H1 (cell line): Measurements from ENCODE around the gene MSI2. TPM values are rescaled to one million over a fixed set of nuclear protein-coding genes. Genes with fewer than 3 reads are reported as not detected.

Experiments used
- polyA plus RNA-seq, 7 experiments: library from polyadenylated mRNA; depleted of rRNA in 3 of 7; stranded (reverse) in 5 of 7; unstranded in 2 of 7; fragments of >200 nt in 5 of 7; fragments of 200-250 nt in 2 of 7; gene quantifications; 1 replicate in 5 of 7; 2 replicates in 1 of 7; 4 replicates in 1 of 7; pipeline versions ENCODE4 v1.2.1 to v1.2.3, GENCODE V29; 2011 to 2013; ENCODE audit warnings: missing spikeins in 2 of 7, mixed read lengths in 2 of 7
- total RNA-seq: library from RNA; stranded (reverse); fragmentation: NEBNext Ultra II Directional; extraction: Animal tissue kit (Norgen Biotek cat#: 25700); gene quantifications from 2 replicates; pipeline ENCODE4 v1.2.1, GENCODE V29; 2021
- TF ChIP-seq, protein P1 (sequence below): fragments of 300-600 bp; sonication (generic); IDR thresholded peaks from 2 replicates; pipeline ENCODE4 v1.7.1; 2012; ENCODE audit warnings: low read length, moderate library complexity, mild to moderate bottlenecking, inconsistent platforms; ENCODE audit not compliant: insufficient replicate concordance

The MSI2 gene
- total and polyA plus RNA-seq, 2 of the 8 experiments (the other 6 are each of a cell fraction or from before 2014, with no cell fraction given), result 36.7 to 80.6 TPM

DNA sequence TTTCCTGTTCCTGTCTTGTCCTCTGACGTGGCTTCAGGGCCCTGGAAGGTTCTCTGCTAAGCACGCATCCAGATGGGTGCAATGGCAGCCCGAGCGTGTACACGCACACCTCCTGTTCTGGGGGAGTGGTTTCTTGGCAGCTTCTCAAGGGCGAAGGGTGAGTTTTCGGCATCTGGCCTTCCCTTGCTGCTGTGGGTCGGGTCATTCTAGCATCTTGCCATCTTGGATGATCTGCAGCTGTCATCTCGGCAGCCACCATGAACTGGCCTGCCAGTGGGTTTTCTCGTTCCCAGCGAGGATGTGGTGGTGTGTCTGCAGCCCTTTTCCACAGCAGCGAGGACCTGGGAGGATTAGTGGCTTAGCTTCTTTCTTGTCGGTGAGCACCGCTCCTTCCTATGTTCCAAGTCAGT is 10.6 kb downstream of the MSI2 start (continued):
- TF ChIP-seq, protein P1, sequence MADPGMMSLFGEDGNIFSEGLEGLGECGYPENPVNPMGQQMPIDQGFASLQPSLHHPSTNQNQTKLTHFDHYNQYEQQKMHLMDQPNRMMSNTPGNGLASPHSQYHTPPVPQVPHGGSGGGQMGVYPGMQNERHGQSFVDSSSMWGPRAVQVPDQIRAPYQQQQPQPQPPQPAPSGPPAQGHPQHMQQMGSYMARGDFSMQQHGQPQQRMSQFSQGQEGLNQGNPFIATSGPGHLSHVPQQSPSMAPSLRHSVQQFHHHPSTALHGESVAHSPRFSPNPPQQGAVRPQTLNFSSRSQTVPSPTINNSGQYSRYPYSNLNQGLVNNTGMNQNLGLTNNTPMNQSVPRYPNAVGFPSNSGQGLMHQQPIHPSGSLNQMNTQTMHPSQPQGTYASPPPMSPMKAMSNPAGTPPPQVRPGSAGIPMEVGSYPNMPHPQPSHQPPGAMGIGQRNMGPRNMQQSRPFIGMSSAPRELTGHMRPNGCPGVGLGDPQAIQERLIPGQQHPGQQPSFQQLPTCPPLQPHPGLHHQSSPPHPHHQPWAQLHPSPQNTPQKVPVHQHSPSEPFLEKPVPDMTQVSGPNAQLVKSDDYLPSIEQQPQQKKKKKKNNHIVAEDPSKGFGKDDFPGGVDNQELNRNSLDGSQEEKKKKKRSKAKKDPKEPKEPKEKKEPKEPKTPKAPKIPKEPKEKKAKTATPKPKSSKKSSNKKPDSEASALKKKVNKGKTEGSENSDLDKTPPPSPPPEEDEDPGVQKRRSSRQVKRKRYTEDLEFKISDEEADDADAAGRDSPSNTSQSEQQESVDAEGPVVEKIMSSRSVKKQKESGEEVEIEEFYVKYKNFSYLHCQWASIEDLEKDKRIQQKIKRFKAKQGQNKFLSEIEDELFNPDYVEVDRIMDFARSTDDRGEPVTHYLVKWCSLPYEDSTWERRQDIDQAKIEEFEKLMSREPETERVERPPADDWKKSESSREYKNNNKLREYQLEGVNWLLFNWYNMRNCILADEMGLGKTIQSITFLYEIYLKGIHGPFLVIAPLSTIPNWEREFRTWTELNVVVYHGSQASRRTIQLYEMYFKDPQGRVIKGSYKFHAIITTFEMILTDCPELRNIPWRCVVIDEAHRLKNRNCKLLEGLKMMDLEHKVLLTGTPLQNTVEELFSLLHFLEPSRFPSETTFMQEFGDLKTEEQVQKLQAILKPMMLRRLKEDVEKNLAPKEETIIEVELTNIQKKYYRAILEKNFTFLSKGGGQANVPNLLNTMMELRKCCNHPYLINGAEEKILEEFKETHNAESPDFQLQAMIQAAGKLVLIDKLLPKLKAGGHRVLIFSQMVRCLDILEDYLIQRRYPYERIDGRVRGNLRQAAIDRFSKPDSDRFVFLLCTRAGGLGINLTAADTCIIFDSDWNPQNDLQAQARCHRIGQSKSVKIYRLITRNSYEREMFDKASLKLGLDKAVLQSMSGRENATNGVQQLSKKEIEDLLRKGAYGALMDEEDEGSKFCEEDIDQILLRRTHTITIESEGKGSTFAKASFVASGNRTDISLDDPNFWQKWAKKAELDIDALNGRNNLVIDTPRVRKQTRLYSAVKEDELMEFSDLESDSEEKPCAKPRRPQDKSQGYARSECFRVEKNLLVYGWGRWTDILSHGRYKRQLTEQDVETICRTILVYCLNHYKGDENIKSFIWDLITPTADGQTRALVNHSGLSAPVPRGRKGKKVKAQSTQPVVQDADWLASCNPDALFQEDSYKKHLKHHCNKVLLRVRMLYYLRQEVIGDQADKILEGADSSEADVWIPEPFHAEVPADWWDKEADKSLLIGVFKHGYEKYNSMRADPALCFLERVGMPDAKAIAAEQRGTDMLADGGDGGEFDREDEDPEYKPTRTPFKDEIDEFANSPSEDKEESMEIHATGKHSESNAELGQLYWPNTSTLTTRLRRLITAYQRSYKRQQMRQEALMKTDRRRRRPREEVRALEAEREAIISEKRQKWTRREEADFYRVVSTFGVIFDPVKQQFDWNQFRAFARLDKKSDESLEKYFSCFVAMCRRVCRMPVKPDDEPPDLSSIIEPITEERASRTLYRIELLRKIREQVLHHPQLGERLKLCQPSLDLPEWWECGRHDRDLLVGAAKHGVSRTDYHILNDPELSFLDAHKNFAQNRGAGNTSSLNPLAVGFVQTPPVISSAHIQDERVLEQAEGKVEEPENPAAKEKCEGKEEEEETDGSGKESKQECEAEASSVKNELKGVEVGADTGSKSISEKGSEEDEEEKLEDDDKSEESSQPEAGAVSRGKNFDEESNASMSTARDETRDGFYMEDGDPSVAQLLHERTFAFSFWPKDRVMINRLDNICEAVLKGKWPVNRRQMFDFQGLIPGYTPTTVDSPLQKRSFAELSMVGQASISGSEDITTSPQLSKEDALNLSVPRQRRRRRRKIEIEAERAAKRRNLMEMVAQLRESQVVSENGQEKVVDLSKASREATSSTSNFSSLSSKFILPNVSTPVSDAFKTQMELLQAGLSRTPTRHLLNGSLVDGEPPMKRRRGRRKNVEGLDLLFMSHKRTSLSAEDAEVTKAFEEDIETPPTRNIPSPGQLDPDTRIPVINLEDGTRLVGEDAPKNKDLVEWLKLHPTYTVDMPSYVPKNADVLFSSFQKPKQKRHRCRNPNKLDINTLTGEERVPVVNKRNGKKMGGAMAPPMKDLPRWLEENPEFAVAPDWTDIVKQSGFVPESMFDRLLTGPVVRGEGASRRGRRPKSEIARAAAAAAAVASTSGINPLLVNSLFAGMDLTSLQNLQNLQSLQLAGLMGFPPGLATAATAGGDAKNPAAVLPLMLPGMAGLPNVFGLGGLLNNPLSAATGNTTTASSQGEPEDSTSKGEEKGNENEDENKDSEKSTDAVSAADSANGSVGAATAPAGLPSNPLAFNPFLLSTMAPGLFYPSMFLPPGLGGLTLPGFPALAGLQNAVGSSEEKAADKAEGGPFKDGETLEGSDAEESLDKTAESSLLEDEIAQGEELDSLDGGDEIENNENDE, result no peak
